HepG2 (cell line): ENCODE results near the gene ZCRB1. TPM values are rescaled to one million over a fixed set of nuclear protein-coding genes. Genes with fewer than 3 reads are reported as not detected.
"Not testable (repeated sequence)": the region's sequence is repeated elsewhere in the genome, so short reads cannot be mapped to it uniquely, and the experiment has no call there.

ENCODE experiments used
- ATAC-seq: fragments of 200-7000 bp; cut with Tn5 transposase; 3 replicates; pipeline ENCODE4 v1.9.1; 2020; ENCODE audit warnings: mild to moderate bottlenecking, moderate library complexity
- BruUV-seq: library from RNA; stranded (reverse); fragments of 400-500 nt; replicated peaks from 2 replicates; lab custom pipeline; 2021; lab: Mats Ljungman, UMichigan
- CTCF ChIA-PET: fragments of 300-600 bp; formaldehyde crosslinking; extraction: SDS; loops from one replicate; lab custom pipeline; 2021; ENCODE audit warnings: low total read pairs, inconsistent platforms, low intra/inter-chr PET ratio; lab: Yijun Ruan, JAX
- POLR2A ChIA-PET: fragments of 350-600 bp; sonication (Branson Sonifier 250); formaldehyde crosslinking; loops from one replicate; lab custom pipeline; 2020; ENCODE audit warnings: antibody characterized with exemption, inconsistent platforms; lab: Yijun Ruan, JAX
- DNase-seq: peaks from one replicate; pipeline ENCODE4 v3.0.0-alpha.2; 2015; ENCODE audit warnings: low spot score
- FAIRE-seq: peaks from 3 replicates; lab custom pipeline; 2011; peaks lifted over from hg19 to GRCh38; lab: Jason Lieb, UNC
- H2AFZ ChIP-seq: one replicate; pipeline ENCODE4 v1.6.1; 2011; ENCODE audit warnings: low read length, inconsistent platforms
- H3K27ac ChIP-seq: fragments of 300-600 bp; 3 replicates; pipeline ENCODE4 v1.8.0; 2011; ENCODE audit warnings: mixed run types, mild to moderate bottlenecking, mixed read lengths, low read length, inconsistent platforms; ENCODE audit not compliant: insufficient read depth; ENCODE audit errors: extremely low read length
- H3K27me3 ChIP-seq, 2 experiments: fragments of 200-600 bp in 1 of 2; 2 replicates in 1 of 2; 3 replicates in 1 of 2; pipeline versions ENCODE4 v1.6.0 to v1.8.0; 2011; ENCODE audit warnings: low read length in 2 of 2, mild to moderate bottlenecking in 2 of 2, moderate library complexity in 2 of 2, inconsistent platforms in 1 of 2; ENCODE audit not compliant: insufficient read depth in 2 of 2, control insufficient read depth in 1 of 2
- H3K36me3 ChIP-seq, 2 experiments: fragments of 200-600 bp in 1 of 2; replicated peaks in 1 of 2; 2 replicates in 1 of 2; 3 replicates in 1 of 2; pipeline versions ENCODE4 v1.5.1 to v1.8.0; 2011; ENCODE audit warnings: low read length in 2 of 2, inconsistent platforms in 1 of 2; ENCODE audit not compliant: insufficient read depth in 2 of 2, control insufficient read depth in 1 of 2
- H3K4me1 ChIP-seq: 2 replicates; pipeline ENCODE4 v1.5.1; 2012; ENCODE audit warnings: low read length, inconsistent platforms; ENCODE audit not compliant: insufficient read depth
- H3K4me2 ChIP-seq: 2 replicates; pipeline ENCODE4 v1.6.0; 2011; ENCODE audit warnings: low read depth, low read length, inconsistent platforms
- H3K4me3 ChIP-seq, 3 experiments: fragments of 200-600 bp in 1 of 3; sonication (generic), shearing (Covaris generic) in 1 of 3; replicated peaks in 1 of 3; 2 replicates each; pipeline ENCODE4 v1.5.1; 2011 to 2016; ENCODE audit warnings: low read length in 3 of 3, inconsistent platforms in 2 of 3, low read depth in 2 of 3, mild to moderate bottlenecking in 2 of 3, control low read depth in 1 of 3, mixed read lengths in 1 of 3; ENCODE audit not compliant: insufficient read depth in 1 of 3
- H3K79me2 ChIP-seq: one replicate; pipeline ENCODE4 v1.6.1; 2011; ENCODE audit warnings: low read length, inconsistent platforms; ENCODE audit not compliant: insufficient read depth
- H3K9ac ChIP-seq: 2 replicates; pipeline ENCODE4 v1.6.0; 2011; ENCODE audit warnings: mild to moderate bottlenecking, low read depth, low read length, inconsistent platforms; ENCODE audit not compliant: insufficient read depth
- H3K9me3 ChIP-seq: 2 replicates; pipeline ENCODE4 v1.5.1; 2012; ENCODE audit warnings: mild to moderate bottlenecking, low read length
- H4K20me1 ChIP-seq: 2 replicates; pipeline ENCODE4 v1.6.0; 2011; ENCODE audit warnings: inconsistent platforms, mild to moderate bottlenecking, low read length, moderate library complexity; ENCODE audit not compliant: insufficient read depth
- BCL6 ChIP-seq: IDR thresholded peaks from 2 replicates; pipeline ENCODE4 v1.6.1; 2016; ENCODE audit warnings: missing genetic modification reagents, missing compliant biosample characterization
- CREBL2 ChIP-seq: sonication (generic); formaldehyde crosslinking; IDR thresholded peaks from 2 replicates; pipeline ENCODE4 v1.8.1; 2023; ENCODE audit warnings: missing genetic modification reagents, mild to moderate bottlenecking, borderline replicate concordance
- HOXA5 ChIP-seq: sonication (generic); formaldehyde crosslinking; IDR thresholded peaks from 2 replicates; pipeline ENCODE4 v1.4.0; 2020; ENCODE audit warnings: missing genetic modification reagents
- MAX ChIP-seq: IDR thresholded peaks from 2 replicates; pipeline ENCODE4 v1.6.1; 2012; ENCODE audit warnings: inconsistent platforms
- NFYC ChIP-seq: IDR thresholded peaks from 2 replicates; pipeline ENCODE4 v1.6.1; 2016; ENCODE audit warnings: missing genetic modification reagents, missing compliant biosample characterization
- PAWR ChIP-seq: sonication (generic); formaldehyde crosslinking; IDR thresholded peaks from 2 replicates; pipeline ENCODE4 v1.4.0; 2020; ENCODE audit warnings: missing genetic modification reagents, mild to moderate bottlenecking, borderline replicate concordance
- SETDB1 ChIP-seq: sonication (generic); formaldehyde crosslinking; IDR thresholded peaks from 2 replicates; pipeline ENCODE4 v1.5.1; 2020; ENCODE audit warnings: missing genetic modification reagents, mild to moderate bottlenecking, borderline replicate concordance
- SMC3 ChIP-seq: IDR thresholded peaks from 2 replicates; pipeline ENCODE4 v1.6.1; 2011; ENCODE audit warnings: low read length, improper control_type of control experiment
- STAG1 ChIP-seq: sonication (generic); formaldehyde crosslinking; IDR thresholded peaks from 2 replicates; pipeline ENCODE4 v1.4.0; 2020; ENCODE audit warnings: missing genetic modification reagents
- ZBTB14 ChIP-seq: sonication (generic); formaldehyde crosslinking; IDR thresholded peaks from 2 replicates; pipeline ENCODE4 v1.4.0; 2020; ENCODE audit warnings: missing genetic modification reagents
- ZBTB38 ChIP-seq: sonication (generic); formaldehyde crosslinking; IDR thresholded peaks from 2 replicates; pipeline ENCODE4 v1.5.1; 2020; ENCODE audit warnings: mild to moderate bottlenecking, missing genetic modification reagents
- ZBTB43 ChIP-seq: sonication (generic); formaldehyde crosslinking; conservative IDR thresholded peaks from 2 replicates; pipeline ENCODE4 v1.4.0; 2020; ENCODE audit warnings: missing genetic modification reagents
- ZEB1 ChIP-seq: IDR thresholded peaks from 2 replicates; pipeline ENCODE4 v1.6.1; 2012; ENCODE audit warnings: mild to moderate bottlenecking, low read depth, inconsistent platforms; ENCODE audit not compliant: insufficient replicate concordance
- ZFAT ChIP-seq: sonication (generic); formaldehyde crosslinking; conservative IDR thresholded peaks from 2 replicates; pipeline ENCODE4 v1.8.1; 2023; ENCODE audit warnings: missing genetic modification reagents, inconsistent platforms
- ZNF616 ChIP-seq: sonication (generic); formaldehyde crosslinking; IDR thresholded peaks from 2 replicates; pipeline ENCODE4 v1.5.0; 2020; ENCODE audit warnings: low read depth, mild to moderate bottlenecking, missing genetic modification reagents
- WGBS: methylation state at CpG from one replicate; pipeline ENCODE4 v1.1.6; 2017; ENCODE audit warnings: low lambda C conversion rate; 5-methylcytosine and 5-hydroxymethylcytosine counted together
- in situ Hi-C: cut with HindIII; loops from 2 replicates; pipeline ENCODE4 v1.10.0; 2017; ENCODE audit warnings: low pct_unique_long_range_greater_than_20kb; ENCODE audit not compliant: extremely low pct_ligation_motif_present
- intact Hi-C: fragments of 100-400 bp; cut with micrococcal nuclease; formaldehyde crosslinking; loops from one replicate; pipeline ENCODE4 v1.10.0; 2022; ENCODE audit not compliant: unreplicated experiment
- polyA plus RNA-seq, 8 experiments: library from polyadenylated mRNA; depleted of rRNA in 3 of 8; stranded (reverse) in 7 of 8; unstranded in 1 of 8; fragments of >200 nt; fragmentation: Illumina TruSeq in 4 of 8; extraction: Trizol in 4 of 8; gene quantifications; 2 replicates each; pipeline versions ENCODE4 v1.2.1 to v1.2.3, GENCODE V29; 2011 to 2016; ENCODE audit warnings: low read depth in 4 of 8, missing spikeins in 1 of 8, mixed read lengths in 1 of 8; ENCODE audit not compliant: insufficient read depth in 1 of 8
- total RNA-seq, 5 experiments: library from RNA; depleted of rRNA; stranded (reverse); fragments of >200 nt; fragmentation: Illumina TruSeq; extraction: Trizol; gene quantifications; 2 replicates each; pipeline ENCODE4 v1.2.3, GENCODE V29; 2016; ENCODE audit warnings: low read depth in 1 of 5

ZCRB1 gene
- total and polyA plus RNA-seq, 2 of the 13 experiments (the other 11 are each of a cell fraction or from before 2014, with no cell fraction given) = 43.5 to 49.8 TPM

- TF ChIP-seq MAX (no peak), PAWR (CRISPR knock-in tag) (no peak), SMC3 (peak; percentile 63), ZNF616 (CRISPR knock-in tag) (no peak), ZBTB43 (no peak), CREBL2 (CRISPR knock-in tag) (no peak), ZBTB14 (CRISPR knock-in tag) (no peak), ZFAT (no peak), STAG1 (CRISPR knock-in tag) (peak; percentile 73), NFYC (no peak), HOXA5 (CRISPR knock-in tag) (no peak), ZBTB38 (CRISPR knock-in tag) (no peak), BCL6 (CRISPR knock-in tag) (no peak), SETDB1 (CRISPR knock-in tag) (no peak), ZEB1 (no peak)
- TF ChIP-seq, all 625 proteins: peak for 4
These were observed 6.7 kb upstream of the ZCRB1 start (continued) for GRCh38 chr12:42332301-42333285.

- H4K20me1 ChIP-seq = peaks cover 25% of the 10 kb centered on the region
- CTCF ChIA-PET, H3K27me3 ChIP-seq, intact Hi-C loops, POLR2A ChIA-PET, H3K4me3 ChIP-seq, H2AFZ ChIP-seq, FAIRE-seq, BruUV-seq, DNase-seq, ATAC-seq, H3K36me3 ChIP-seq, H3K9me3 ChIP-seq, H3K9ac ChIP-seq, H3K27ac ChIP-seq, in situ Hi-C loops: not testable (repeated sequence)
- peak overlapping the region; percentile 54 for H3K4me2 ChIP-seq
- H3K4me1 ChIP-seq = peaks cover 52% of the 10 kb centered on the region
- WGBS = 87% methylated on average over 9 of the region's 11 CpGs
- H3K79me2 ChIP-seq = peaks cover 86% of the 10 kb centered on the region
These were observed 4.2 kb upstream of the ZCRB1 start for GRCh38 chr12:42330097-42330496.
